Measurements from ENCODE around the gene RTP2.
"Not testable (repeated sequence)": the region's sequence is repeated elsewhere in the genome, so short reads cannot be mapped to it uniquely, and the experiment has no call there.

RTP2 gene

GRCh38 chr3:187709155-187709554 lies 6.8 kb upstream of the RTP2 start:
- FAIRE-seq: no peak

- FAIRE-seq: no peak
Measured at GRCh38 chr3:187708696-187709095, 6.3 kb upstream of the RTP2 start.

DNA sequence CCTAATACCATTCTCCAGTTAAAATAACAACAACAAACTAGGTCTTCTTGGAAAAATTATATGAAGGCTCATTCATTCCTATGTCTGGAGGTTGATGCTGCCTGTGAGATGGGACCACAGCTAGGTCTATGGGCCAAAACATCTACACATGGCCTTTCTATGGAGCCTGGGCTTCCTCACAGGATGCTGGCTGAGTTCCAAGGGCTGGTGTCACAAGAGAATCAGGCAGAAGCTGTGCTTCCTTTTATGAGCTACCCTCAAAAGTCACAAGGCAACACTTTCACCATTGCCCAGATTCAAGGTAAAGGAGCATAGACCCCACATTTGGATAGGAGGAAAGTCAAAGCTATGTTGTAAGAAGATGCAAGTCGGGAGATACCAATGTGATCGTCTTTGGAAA lies 4.6 kb upstream of the RTP2 start:
- no peak for FAIRE-seq

- FAIRE-seq: no peak
Measured at GRCh38 chr3:187705164-187705563, 2.8 kb upstream of the RTP2 start.

- FAIRE-seq: no peak
Measured at GRCh38 chr3:187700249-187700648, 2.1 kb downstream of the RTP2 start.

GRCh38 chr3:187698499-187699399 lies 3.6 kb downstream of the RTP2 start:
- no peak for FAIRE-seq

- FAIRE-seq: no peak
Measured at GRCh38 chr3:187696021-187696420, 6.3 kb downstream of the RTP2 start.

DNA sequence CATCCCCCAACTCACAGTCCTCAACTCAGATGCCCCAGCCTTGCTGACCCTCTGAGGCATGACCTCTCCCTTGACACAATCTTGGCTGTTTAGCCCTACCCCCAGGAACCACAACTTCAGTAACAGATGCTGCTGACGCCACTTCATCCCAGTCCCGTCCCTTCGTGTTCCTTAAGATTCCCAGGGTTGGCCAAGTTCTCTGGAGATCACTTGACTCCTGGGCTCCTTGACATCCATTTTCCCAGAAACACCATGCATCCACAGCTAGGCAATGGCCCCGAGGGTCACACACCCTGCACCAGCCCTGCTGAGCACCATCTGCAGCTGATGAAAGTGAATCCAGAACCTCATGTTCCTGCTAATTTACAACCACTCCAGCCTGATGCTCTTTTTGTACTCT lies 6.9 kb downstream of the RTP2 start:
- FAIRE-seq: no peak

GRCh38 chr3:187694801-187695200 lies 7.6 kb downstream of the RTP2 start:
- FAIRE-seq: no peak

DNA sequence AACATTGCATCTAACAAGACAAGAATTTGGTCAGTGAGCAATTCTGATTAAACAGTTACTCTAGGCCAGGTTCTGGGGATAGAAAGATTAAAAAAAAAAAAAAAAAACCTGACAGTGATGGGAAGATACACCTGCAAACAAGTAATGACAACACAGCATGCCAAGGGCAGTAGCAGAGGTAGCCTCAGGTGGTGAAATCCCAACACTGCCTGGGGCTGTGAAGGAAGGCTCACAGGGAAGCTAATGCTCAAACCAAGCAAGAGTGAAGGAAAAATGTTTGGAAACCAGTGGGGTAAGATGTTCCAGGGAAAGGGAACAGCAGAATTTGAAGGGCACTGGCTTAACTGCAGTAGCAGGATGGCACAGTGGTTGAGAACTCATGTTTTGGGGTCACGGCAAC lies 8.9 kb downstream of the RTP2 start:
- FAIRE-seq: no peak

DNA sequence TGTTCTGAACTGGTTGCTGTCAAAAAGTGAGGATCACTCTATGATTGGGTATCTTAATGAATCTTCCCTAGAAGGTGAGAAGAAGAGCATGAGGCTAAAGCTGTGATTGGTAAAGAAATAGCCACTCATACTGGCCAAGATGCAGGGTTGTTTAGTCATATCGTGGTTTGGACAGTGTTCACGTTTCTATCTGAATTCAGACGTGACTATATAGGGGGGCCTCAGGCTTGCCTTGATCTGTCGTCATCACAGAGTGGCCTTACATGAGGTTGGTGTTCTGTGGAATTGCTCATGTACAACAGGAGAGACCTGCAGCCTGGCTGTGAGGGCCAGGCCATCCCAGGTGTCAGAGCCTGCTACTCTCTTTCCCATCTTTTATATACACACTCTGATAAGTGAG lies 12.4 kb downstream of the RTP2 start:
- FAIRE-seq: no peak

DNA sequence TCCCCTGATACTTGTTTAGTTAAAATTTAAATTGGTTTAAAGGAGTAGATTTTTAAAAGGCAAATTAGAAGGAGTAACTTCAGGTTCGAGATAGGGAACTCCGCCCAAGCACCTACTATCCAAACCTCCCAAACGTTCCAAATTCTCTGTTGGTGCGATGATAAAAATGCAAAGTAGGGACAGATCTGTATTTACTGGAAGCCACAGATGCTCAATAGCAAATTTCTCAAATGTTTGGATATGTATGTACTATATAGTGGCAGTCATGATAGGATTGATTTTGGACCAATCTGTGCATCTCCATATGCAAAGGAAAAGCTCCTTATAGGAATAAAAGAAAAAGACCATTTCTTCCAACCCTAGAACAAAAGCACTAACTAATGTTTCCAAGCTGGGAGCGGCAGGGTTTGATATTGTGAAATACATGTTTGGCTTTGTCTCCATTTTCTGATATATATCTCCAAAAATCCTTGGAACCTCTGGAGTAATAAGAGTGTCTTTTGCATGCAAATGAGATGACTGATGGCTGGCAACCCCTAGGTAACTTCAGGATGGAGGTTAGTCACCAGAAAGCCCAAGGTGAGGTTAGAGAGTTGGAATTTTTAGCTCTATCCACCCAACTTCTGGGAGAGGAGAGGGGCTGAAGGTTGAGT lies 15.6 kb downstream of the RTP2 start:
- FAIRE-seq: no peak

DNA sequence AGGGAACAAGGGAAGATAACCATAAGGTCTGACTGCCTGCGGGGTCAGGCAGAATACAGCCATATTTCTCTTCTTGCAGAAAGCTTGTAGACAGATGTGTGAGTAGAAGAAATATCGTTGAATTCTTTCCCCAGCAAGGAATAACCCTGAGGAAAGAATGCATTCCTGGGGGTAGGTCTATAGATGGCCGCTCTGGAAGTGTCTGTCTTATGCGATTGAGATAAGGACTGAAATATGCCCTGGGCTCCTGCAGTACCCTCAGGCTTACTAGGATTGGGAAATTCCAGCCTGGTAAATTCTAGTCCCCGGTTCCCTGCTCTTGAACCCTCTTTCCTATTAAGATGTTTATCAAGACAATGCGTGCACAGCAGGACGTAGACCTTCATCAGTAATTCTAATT lies 16.4 kb downstream of the RTP2 start:
- no peak for FAIRE-seq

DNA sequence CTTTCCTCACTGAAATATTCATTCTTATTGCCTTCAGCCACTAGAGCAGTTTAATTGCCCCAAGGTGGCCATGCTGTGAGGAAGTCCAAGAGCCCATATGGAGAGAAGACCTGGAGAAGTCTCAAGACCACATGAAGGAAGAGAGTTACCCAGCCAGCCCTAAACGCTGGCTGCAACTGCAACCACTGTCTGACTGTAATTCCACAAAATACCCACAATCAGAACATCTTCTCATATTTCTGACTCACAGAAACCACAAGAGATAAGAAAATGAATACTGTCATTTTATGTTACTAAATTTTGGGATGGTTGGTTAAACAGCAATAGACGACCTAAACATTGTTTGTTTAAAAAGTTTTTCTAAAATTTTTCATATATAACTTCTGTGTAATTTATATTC lies 17.5 kb downstream of the RTP2 start:
- FAIRE-seq: no peak

GRCh38 chr3:187684444-187684843 lies 17.9 kb downstream of the RTP2 start:
- no peak for FAIRE-seq

GRCh38 chr3:187681756-187682155 lies 20.6 kb downstream of the RTP2 start:
- not testable (repeated sequence) for FAIRE-seq

- FAIRE-seq: no peak
Measured at GRCh38 chr3:187679638-187680396, 22.5 kb downstream of the RTP2 start.

DNA sequence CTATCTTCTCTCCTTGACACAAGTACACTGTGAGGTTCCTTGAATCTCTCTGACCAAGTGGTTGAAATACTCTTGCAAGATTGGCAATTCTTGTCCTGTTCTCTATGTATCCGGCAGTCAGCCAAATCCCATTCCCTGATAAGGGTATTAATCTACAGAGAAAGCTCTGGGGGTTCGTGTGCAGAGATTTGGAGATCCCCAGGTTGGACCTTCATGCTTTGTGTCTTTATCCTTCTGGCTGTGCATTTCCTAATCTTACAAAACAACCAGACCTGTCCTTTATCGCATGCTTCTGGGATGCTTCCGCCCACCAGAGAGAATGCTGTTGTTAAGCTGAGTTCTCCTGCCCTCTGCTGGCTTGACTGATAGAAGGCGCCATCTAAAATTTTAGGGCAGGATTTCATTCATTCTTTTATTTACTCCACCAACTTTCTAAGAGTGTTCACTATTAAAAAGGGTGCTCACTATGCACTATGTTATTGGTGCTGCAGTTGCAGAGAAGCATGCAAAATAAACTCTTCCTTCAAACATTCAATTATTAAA lies 23.6 kb downstream of the RTP2 start:
- no peak for FAIRE-seq

- no peak for FAIRE-seq
Measured at GRCh38 chr3:187677604-187678003, 24.8 kb downstream of the RTP2 start.

DNA sequence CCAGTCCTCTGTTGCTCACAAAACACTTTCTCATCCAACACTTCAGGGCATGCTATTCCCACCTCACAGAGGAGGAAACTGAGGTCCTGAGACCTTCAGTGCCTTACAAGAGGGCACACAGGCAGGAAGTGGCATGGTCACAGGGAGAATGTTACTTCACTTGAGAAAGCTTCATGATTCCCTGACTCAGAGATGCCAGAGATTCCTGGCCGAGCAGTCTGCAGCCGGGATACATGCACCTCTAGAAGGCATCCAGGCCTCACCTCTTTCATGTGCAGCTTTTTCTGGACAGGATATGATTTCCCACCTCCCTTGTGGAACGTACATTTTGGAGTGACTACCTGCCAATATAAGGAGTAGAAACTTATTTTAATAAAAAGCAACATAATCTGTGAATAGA lies 29.3 kb downstream of the RTP2 start:
- no peak for FAIRE-seq

DNA sequence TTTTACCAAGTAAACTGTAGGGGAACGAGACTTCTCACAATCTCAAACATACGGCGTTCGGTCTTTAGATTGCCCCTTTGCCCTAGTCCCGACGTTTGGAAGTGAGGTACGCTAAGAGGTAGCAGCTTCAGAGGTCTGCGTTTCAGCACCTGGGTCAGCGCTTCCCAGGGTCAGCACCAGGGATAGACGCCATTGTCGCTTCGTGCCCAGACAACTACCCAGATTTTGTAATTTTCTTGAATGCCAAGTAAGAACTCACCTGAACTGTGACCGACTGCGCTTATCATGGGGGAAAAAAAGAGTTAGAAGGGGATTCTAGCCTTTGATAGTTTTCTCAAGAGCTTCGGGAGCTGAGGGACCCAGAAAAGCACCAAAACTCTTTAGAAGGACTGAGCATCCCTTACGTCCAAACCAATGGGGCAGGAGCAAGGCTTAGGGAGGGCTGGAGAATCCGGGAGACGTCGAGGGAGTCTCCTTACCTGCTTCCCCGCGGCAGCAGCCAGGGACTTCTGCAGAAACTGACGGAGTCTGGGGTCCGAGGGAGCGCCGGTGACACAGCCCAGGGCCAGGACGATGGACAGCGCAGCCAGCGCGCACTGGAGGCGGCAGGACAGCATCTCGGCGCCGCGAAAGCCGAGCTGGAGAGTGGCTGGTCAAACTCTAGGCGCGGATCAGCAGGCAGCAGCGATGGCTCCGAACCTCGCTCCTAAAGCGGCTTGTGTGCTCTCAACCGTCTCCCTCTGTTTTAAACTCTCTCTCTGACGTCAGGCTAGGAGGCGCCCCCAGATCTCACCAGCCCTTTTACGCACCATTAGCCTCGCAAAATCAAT lies 32.5 kb downstream of the RTP2 start, which contains the start of gene SST:
Gene SST (minus strand): TSS at position 720 of the 830 bp plus-strand sequence. CDS start 103 bp downstream, at position 617.
- FAIRE-seq: no peak

DNA sequence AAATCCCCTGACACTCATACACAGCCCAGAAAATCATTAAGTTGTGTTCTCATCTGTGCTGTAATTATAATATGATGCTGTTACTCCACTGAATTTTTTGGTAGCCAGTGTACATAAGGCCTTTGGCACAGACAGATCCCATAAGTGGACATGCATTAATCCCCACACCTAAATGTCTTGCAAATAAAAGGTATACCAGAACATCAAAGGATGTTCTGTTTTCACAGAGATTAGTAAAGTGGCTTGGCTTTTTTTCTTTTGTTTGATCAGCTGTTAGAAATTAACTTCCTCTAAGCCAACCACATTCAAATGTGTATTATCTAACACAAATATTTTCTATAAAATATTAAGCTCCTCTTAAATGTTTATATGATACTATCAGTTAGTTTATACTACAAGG lies 34.8 kb downstream of the RTP2 start:
- FAIRE-seq: no peak
